H1 (cell line): ENCODE results near the gene STAG2. TPM values are rescaled to one million over a fixed set of nuclear protein-coding genes. Genes with fewer than 3 reads are reported as not detected.

Experiments used
- CTCF ChIA-PET: fragments of 300-600 bp; sonication (Branson Sonifier 250); formaldehyde crosslinking; loops from one replicate; lab custom pipeline; 2021; ENCODE audit not compliant: partially characterized antibody; lab: Charles Lee
- POLR2A ChIA-PET: fragments of 300-600 bp; sonication (Branson Sonifier 250); formaldehyde crosslinking; loops from one replicate; lab custom pipeline; 2021; ENCODE audit warnings: inconsistent platforms; ENCODE audit not compliant: partially characterized antibody; lab: Charles Lee
- DNase-seq, 2 experiments: peaks; one replicate each; pipeline versions ENCODE4 v3.0.0 to v3.0.0-alpha.2; 2010 to 2022; ENCODE audit warnings: low spot score in 2 of 2, low read depth in 1 of 2, mixed read lengths in 1 of 2
- FAIRE-seq: peaks from 2 replicates; lab custom pipeline; 2011; peaks lifted over from hg19 to GRCh38; lab: Jason Lieb, UNC
- H2AFZ ChIP-seq: 2 replicates; pipeline ENCODE4 v1.8.1; 2012; ENCODE audit warnings: low read length, inconsistent platforms
- H2AK5ac ChIP-seq: 2 replicates; pipeline ENCODE4 v1.6.1; 2013; ENCODE audit warnings: low read depth, low read length
- H2BK120ac ChIP-seq: replicated peaks from 2 replicates; pipeline ENCODE3; 2013; ENCODE audit warnings: low read depth, low read length, inconsistent platforms
- H2BK12ac ChIP-seq: 2 replicates; pipeline ENCODE4 v1.6.1; 2013; ENCODE audit warnings: low read depth, low read length
- H2BK15ac ChIP-seq: 2 replicates; pipeline ENCODE4 v1.6.1; 2013; ENCODE audit warnings: low read length
- H2BK20ac ChIP-seq: 2 replicates; pipeline ENCODE4 v1.6.1; 2013; ENCODE audit warnings: low read length
- H2BK5ac ChIP-seq: 2 replicates; pipeline ENCODE4 v1.6.1; 2013; ENCODE audit warnings: low read depth, low read length
- H3K14ac ChIP-seq: 2 replicates; pipeline ENCODE4 v1.6.1; 2013; ENCODE audit warnings: inconsistent platforms; ENCODE audit not compliant: insufficient read length
- H3K18ac ChIP-seq: 2 replicates; pipeline ENCODE4 v1.6.1; 2013; ENCODE audit warnings: low read length; ENCODE audit errors: extremely low read depth
- H3K23ac ChIP-seq: 2 replicates; pipeline ENCODE4 v1.6.1; 2013; ENCODE audit warnings: inconsistent platforms; ENCODE audit not compliant: insufficient read length
- H3K23me2 ChIP-seq: 2 replicates; pipeline ENCODE4 v1.6.1; 2013; ENCODE audit warnings: low read depth, low read length
- H3K27ac ChIP-seq: 2 replicates; pipeline ENCODE4 v1.6.1; 2011; ENCODE audit warnings: low read depth, low read length, inconsistent platforms
- H3K27me3 ChIP-seq, 4 experiments: replicated peaks in 1 of 4; 1 replicate in 1 of 4; 2 replicates in 3 of 4; pipeline versions ENCODE4 v1.6.1 to v1.8.1; 2011 to 2013; ENCODE audit warnings: low read length in 3 of 4, mild to moderate bottlenecking in 3 of 4, inconsistent platforms in 2 of 4, mixed read lengths in 2 of 4, moderate library complexity in 1 of 4; ENCODE audit not compliant: control insufficient read depth in 3 of 4, insufficient read depth in 3 of 4; ENCODE audit errors: extremely low read depth in 1 of 4
- H3K36me3 ChIP-seq, 4 experiments: 2 replicates each; pipeline versions ENCODE4 v1.6.1 to v1.8.1; 2011 to 2013; ENCODE audit warnings: mild to moderate bottlenecking in 4 of 4, low read length in 3 of 4, moderate library complexity in 2 of 4, control low read depth in 1 of 4, inconsistent platforms in 1 of 4; ENCODE audit not compliant: insufficient read depth in 4 of 4, control insufficient read depth in 2 of 4
- H3K4ac ChIP-seq: replicated peaks from 2 replicates; pipeline ENCODE3; 2013; ENCODE audit warnings: low read length, low read depth, mixed read lengths, inconsistent platforms; ENCODE audit not compliant: insufficient read length
- H3K4me1 ChIP-seq, 4 experiments: replicated peaks in 1 of 4; 1 replicate in 1 of 4; 2 replicates in 3 of 4; pipeline versions ENCODE4 v1.6.1 to v1.8.1; 2011 to 2013; ENCODE audit warnings: low read length in 3 of 4, inconsistent platforms in 2 of 4, mixed read lengths in 1 of 4; ENCODE audit not compliant: insufficient read depth in 4 of 4, control insufficient read depth in 3 of 4
- H3K4me2 ChIP-seq, 2 experiments: 2 replicates each; pipeline versions ENCODE4 v1.6.1 to v1.8.1; 2011 to 2013; ENCODE audit warnings: low read depth in 2 of 2, low read length in 2 of 2, control low read depth in 1 of 2, inconsistent platforms in 1 of 2, mild to moderate bottlenecking in 1 of 2; ENCODE audit not compliant: insufficient read depth in 1 of 2
- H3K4me3 ChIP-seq, 4 experiments: fragments of 200-600, 300-600 bp in 1 of 4; sonication (generic), shearing (Covaris generic), sonication (Bioruptor Twin) in 1 of 4; 2 replicates each; pipeline versions ENCODE4 v1.5.1 to v1.8.1; 2011 to 2016; ENCODE audit warnings: low read length in 4 of 4, low read depth in 3 of 4, control low read depth in 2 of 4, inconsistent platforms in 2 of 4, mild to moderate bottlenecking in 2 of 4, mixed read lengths in 1 of 4, moderate library complexity in 1 of 4; ENCODE audit not compliant: insufficient read depth in 2 of 4; ENCODE audit errors: extremely low read depth in 1 of 4
- H3K56ac ChIP-seq: replicated peaks from 2 replicates; pipeline ENCODE3; 2013; ENCODE audit warnings: low read depth, mild to moderate bottlenecking, mixed read lengths, low read length, inconsistent platforms; ENCODE audit not compliant: insufficient read length
- H3K79me1 ChIP-seq: 2 replicates; pipeline ENCODE4 v1.6.1; 2013; ENCODE audit warnings: low read depth, low read length, control low read depth
- H3K79me2 ChIP-seq, 2 experiments: 2 replicates each; pipeline versions ENCODE4 v1.6.1 to v1.8.1; 2012 to 2013; ENCODE audit warnings: low read length in 2 of 2, mild to moderate bottlenecking in 2 of 2, inconsistent platforms in 1 of 2; ENCODE audit not compliant: insufficient read depth in 2 of 2, control insufficient read depth in 1 of 2
- H3K9ac ChIP-seq, 4 experiments: replicated peaks in 1 of 4; 1 replicate in 1 of 4; 2 replicates in 3 of 4; pipeline versions ENCODE4 v1.6.1 to v1.8.1; 2011 to 2013; ENCODE audit warnings: low read depth in 3 of 4, low read length in 3 of 4, control low read depth in 2 of 4, mild to moderate bottlenecking in 2 of 4, moderate library complexity in 2 of 4, inconsistent platforms in 1 of 4; ENCODE audit errors: extremely low read depth in 1 of 4
- H3K9me3 ChIP-seq, 2 experiments: 2 replicates each; pipeline versions ENCODE4 v1.6.1 to v1.8.1; 2012 to 2013; ENCODE audit warnings: mild to moderate bottlenecking in 2 of 2, moderate library complexity in 2 of 2, control low read depth in 1 of 2, inconsistent platforms in 1 of 2, low read depth in 1 of 2, low read length in 1 of 2, mixed read lengths in 1 of 2; ENCODE audit not compliant: insufficient read depth in 2 of 2
- H4K20me1 ChIP-seq, 2 experiments: replicated peaks in 1 of 2; 2 replicates each; pipeline versions ENCODE3 to v1.8.1; 2011 to 2013; ENCODE audit warnings: inconsistent platforms in 2 of 2, low read length in 2 of 2, mild to moderate bottlenecking in 1 of 2; ENCODE audit not compliant: insufficient read depth in 2 of 2, control insufficient read depth in 1 of 2
- H4K5ac ChIP-seq: 2 replicates; pipeline ENCODE4 v1.6.1; 2013; ENCODE audit warnings: low read length, low read depth, mixed read lengths, inconsistent platforms; ENCODE audit not compliant: insufficient read length
- H4K8ac ChIP-seq: 2 replicates; pipeline ENCODE4 v1.8.0; 2013; ENCODE audit warnings: mild to moderate bottlenecking, moderate library complexity, low read length, inconsistent platforms; ENCODE audit not compliant: insufficient read depth; ENCODE audit errors: extremely low read depth
- H4K91ac ChIP-seq: replicated peaks from 2 replicates; pipeline ENCODE3; 2013; ENCODE audit warnings: low read length, mixed read lengths, inconsistent platforms; ENCODE audit not compliant: insufficient read length
- CEBPB ChIP-seq: IDR thresholded peaks from 2 replicates; pipeline ENCODE4 v1.6.1; 2012; ENCODE audit warnings: low read depth, low read length
- CHD2 ChIP-seq: IDR thresholded peaks from 2 replicates; pipeline ENCODE4 v1.6.1; 2012; ENCODE audit warnings: low read length, improper control_type of control experiment
- CTBP2 ChIP-seq: IDR thresholded peaks from 2 replicates; pipeline ENCODE4 v1.7.0; 2011; ENCODE audit warnings: borderline replicate concordance, mild to moderate bottlenecking, moderate library complexity, mixed read lengths, low read length; ENCODE audit not compliant: insufficient read depth, insufficient read length
- JUN ChIP-seq: IDR thresholded peaks from 2 replicates; pipeline ENCODE4 v1.6.1; 2011; ENCODE audit warnings: low read depth, mild to moderate bottlenecking, improper control_type of control experiment, low read length
- JUND ChIP-seq: IDR thresholded peaks from 2 replicates; pipeline ENCODE4 v1.6.1; 2011; ENCODE audit warnings: mild to moderate bottlenecking, improper control_type of control experiment, low read length
- RFX5 ChIP-seq: IDR thresholded peaks from 2 replicates; pipeline ENCODE4 v1.6.1; 2011; ENCODE audit warnings: low read depth, low read length, improper control_type of control experiment, borderline replicate concordance
- RXRA ChIP-seq: IDR thresholded peaks from 2 replicates; pipeline ENCODE4 v1.6.1; 2011; ENCODE audit warnings: low read depth, mild to moderate bottlenecking, low read length, moderate library complexity; ENCODE audit not compliant: insufficient read depth
- SP1 ChIP-seq: IDR thresholded peaks from 2 replicates; pipeline ENCODE4 v1.6.1; 2011; ENCODE audit warnings: low read depth, low read length
- TAF1 ChIP-seq: IDR thresholded peaks from 2 replicates; pipeline ENCODE4 v1.6.1; 2011; ENCODE audit warnings: mild to moderate bottlenecking, low read depth, low read length
- ZNF274 ChIP-seq: IDR thresholded peaks from 2 replicates; pipeline ENCODE4 v1.7.0; 2012; ENCODE audit warnings: low read length, borderline replicate concordance; ENCODE audit errors: extremely low read depth
- WGBS, 2 experiments: shearing (Covaris generic) in 1 of 2; methylation state at CpG; one replicate each; pipeline versions ENCODE4 v1.1.6 to v1.1.7; 2013 to 2015; ENCODE audit warnings: low lambda C conversion rate in 2 of 2, mixed read lengths in 2 of 2, inconsistent platforms in 1 of 2, low coverage in 1 of 2, missing lambda C conversion rate in 1 of 2; ENCODE audit not compliant: insufficient replicate concordance in 2 of 2, insufficient coverage in 1 of 2, insufficient read length in 1 of 2; ENCODE audit errors: extremely low coverage in 1 of 2, missing lambda C conversion rate in 1 of 2; 5-methylcytosine and 5-hydroxymethylcytosine counted together
- polyA plus RNA-seq, 7 experiments: library from polyadenylated mRNA; depleted of rRNA in 3 of 7; stranded (reverse) in 5 of 7; unstranded in 2 of 7; fragments of >200 nt in 5 of 7; fragments of 200-250 nt in 2 of 7; gene quantifications; 1 replicate in 5 of 7; 2 replicates in 1 of 7; 4 replicates in 1 of 7; pipeline versions ENCODE4 v1.2.1 to v1.2.3, GENCODE V29; 2011 to 2013; ENCODE audit warnings: missing spikeins in 2 of 7, mixed read lengths in 2 of 7
- total RNA-seq: library from RNA; stranded (reverse); fragmentation: NEBNext Ultra II Directional; extraction: Animal tissue kit (Norgen Biotek cat#: 25700); gene quantifications from 2 replicates; pipeline ENCODE4 v1.2.1, GENCODE V29; 2021
- TF ChIP-seq, protein P1 (sequence below): IDR thresholded peaks from 2 replicates; pipeline ENCODE4 v1.6.1; 2011; ENCODE audit warnings: low read depth, mild to moderate bottlenecking, low read length; ENCODE audit not compliant: insufficient read depth
- TF ChIP-seq, protein P2 (sequence below): IDR thresholded peaks from 2 replicates; pipeline ENCODE4 v1.6.1; 2012; ENCODE audit warnings: inconsistent platforms

STAG2 gene
- total and polyA plus RNA-seq, 2 of the 8 experiments (the other 6 are each of a cell fraction or from before 2014, with no cell fraction given) = 20.3 to 94.9 TPM

DNA sequence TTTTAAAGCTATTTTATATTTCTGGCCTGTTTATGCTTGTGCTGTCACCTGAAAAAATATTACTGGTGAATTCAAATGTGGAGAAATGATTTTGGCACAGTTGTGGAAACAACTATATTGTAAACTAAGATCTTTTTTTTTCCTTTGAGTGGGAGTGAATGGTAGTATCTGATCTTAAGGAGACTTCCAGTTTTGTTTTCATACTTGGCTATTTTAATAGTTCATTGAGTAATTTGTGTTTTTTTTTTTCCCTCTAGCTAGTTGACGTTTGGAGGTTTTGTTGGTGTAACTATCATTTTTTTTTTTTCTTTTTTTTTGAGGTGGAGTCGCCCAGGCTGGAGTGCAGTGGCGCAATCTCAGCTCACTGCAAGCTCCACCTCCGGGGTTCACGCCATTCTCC is 10.5 kb downstream of the STAG2 start:
- Histone ChIP-seq H2BK12ac (no peak overlapping the region), H3K56ac (no peak overlapping the region), H3K14ac (no peak overlapping the region), H2BK20ac (no peak overlapping the region), H4K8ac (no peak overlapping the region), H3K18ac (no peak overlapping the region), H2AFZ (no peak overlapping the region), H4K91ac (no peak overlapping the region), H2AK5ac (no peak overlapping the region), H4K20me1 (peaks cover 0 to 2% of the 10 kb centered on the region in 2 experiments), H3K9me3 (no peaks in the 10 kb centered on the region), H3K9ac (no peak overlapping the region), H3K27me3 (no peaks in the 10 kb centered on the region), H3K4me1 (peaks cover 0 to 2% (median 0%) of the 10 kb centered on the region in 4 experiments; a peak in 3 of 7 replicates), H3K4me3 (no peak overlapping the region), H3K27ac (no peak overlapping the region), H2BK120ac (no peak overlapping the region), H3K4ac (no peak overlapping the region), H2BK15ac (no peak overlapping the region), H3K36me3 (no peaks in the 10 kb centered on the region), H3K4me2 (no peak overlapping the region), H3K79me2 (peaks cover 15 to 93% of the 10 kb centered on the region in 2 experiments), H3K23me2 (no peaks in the 10 kb centered on the region), H2BK5ac (no peak overlapping the region), H4K5ac (no peak overlapping the region), H3K23ac (no peak overlapping the region), H3K79me1 (no peaks in the 10 kb centered on the region)
- POLR2A ChIA-PET = interaction anchor here (1.4 kb wide), 1 partner anchor 9 kb away, joined by 5 read pairs; no protein-coding TSS in a partner anchor
- no peak for FAIRE-seq
- CTCF ChIA-PET = interaction anchor here (1.0 kb wide), 1 partner anchor 138 kb away, joined by 3 read pairs; no protein-coding TSS in a partner anchor
- WGBS, 2 experiments = 82% methylated on average over 3 of the region's 5 CpGs; no CpG with 5 or more reads in 1 of the 2 experiments
- TF ChIP-seq TAF1 (no peak), CHD2 (no peak), CTBP2 (no peak), ZNF274 (no peak), RXRA (no peak), SP1 (no peak), RFX5 (no peak), JUN (no peak), JUND (no peak), CEBPB (no peak)
- TF ChIP-seq, protein P1, sequence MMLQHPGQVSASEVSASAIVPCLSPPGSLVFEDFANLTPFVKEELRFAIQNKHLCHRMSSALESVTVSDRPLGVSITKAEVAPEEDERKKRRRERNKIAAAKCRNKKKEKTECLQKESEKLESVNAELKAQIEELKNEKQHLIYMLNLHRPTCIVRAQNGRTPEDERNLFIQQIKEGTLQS = no peak
- TF ChIP-seq, protein P2, sequence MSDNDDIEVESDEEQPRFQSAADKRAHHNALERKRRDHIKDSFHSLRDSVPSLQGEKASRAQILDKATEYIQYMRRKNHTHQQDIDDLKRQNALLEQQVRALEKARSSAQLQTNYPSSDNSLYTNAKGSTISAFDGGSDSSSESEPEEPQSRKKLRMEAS = no peak
- no peak for DNase-seq
